GM19351 (cell line): ENCODE measurements around the gene CAMLG.

Experiments
- ATAC-seq: cut with Tn5 transposase; IDR thresholded peaks from one replicate; pipeline ENCODE4 v1.9.1; 2021; ENCODE audit warnings: mild to moderate bottlenecking, moderate library complexity; ENCODE audit not compliant: unreplicated experiment

Gene CAMLG

DNA sequence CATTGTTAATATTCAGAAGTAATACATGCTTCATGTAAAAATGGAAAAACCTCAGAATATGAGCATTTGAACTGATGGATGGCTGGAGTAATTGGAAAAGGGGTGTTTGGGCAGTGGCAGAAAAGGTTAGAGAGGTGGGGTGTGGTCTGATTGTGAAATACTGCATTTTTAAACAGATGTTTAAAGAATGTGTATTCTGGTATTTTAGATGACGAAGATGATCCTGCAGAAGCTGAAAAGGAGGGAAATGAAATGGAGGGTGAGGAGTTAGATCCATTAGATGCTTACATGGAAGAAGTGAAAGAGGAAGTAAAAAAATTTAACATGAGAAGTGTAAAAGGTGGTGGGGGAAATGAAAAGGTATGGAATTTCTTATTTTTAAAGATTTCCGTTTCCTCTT, 39.0 kb downstream of the CAMLG start:
- no peak for ATAC-seq

DNA sequence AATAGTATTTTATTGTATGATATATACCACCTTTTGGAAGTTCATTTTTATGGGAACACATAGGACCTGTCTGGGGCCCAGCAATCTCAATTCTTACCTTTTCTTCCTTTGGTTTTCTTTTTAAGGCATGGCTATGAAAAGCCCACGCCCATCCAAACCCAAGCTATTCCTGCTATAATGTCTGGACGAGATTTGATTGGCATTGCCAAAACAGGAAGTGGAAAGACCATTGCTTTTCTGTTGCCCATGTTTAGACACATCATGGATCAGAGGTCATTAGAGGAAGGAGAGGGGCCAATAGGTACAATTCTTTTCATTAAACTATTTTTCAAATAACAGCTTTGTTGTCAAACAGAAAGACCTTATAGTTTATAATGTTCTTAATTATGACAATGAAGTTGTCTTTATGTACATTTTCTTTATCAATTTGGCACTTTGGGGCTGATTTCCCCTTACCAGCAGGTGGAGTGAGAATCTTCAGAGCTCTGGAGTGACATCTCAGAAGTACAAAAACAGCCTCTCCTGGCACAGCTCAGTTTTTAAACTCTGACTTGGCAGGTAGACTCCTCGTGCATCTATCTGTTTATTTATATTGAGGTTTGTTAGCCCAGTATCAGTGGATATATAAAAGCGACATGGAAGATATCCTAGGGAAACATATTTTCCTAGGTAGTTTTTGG, 46.0 kb downstream of the CAMLG start:
- no peak for ATAC-seq

DNA sequence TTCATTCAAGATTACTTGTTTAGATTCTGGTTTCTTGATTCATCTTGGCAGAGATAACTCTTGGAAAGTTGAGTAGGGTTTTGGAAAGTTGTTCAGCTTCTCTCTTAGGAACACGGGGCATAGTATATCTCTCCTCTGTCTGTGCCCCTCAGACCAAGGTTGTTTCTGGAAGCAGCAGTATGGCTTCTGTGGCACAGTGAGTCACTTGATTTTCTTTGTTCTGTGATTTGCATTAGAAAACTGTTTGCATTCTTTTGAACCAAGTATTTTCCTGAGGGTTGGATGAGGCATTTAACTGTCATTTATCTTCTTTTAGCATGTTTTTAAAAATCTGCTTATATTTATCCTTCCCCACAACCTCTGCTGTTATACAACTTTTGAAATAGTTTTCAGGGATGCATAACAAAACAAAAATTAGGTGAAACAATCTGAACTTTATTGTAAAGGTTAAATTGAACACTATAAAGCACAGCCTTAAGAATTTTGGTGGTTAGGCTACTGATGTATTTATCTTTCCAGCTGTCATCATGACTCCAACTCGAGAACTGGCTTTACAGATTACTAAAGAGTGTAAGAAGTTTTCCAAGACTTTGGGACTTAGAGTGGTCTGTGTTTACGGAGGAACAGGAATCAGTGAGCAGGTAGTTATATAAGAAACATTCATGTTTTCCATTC, 46.7 kb downstream of the CAMLG start:
- ATAC-seq, result no peak

DNA sequence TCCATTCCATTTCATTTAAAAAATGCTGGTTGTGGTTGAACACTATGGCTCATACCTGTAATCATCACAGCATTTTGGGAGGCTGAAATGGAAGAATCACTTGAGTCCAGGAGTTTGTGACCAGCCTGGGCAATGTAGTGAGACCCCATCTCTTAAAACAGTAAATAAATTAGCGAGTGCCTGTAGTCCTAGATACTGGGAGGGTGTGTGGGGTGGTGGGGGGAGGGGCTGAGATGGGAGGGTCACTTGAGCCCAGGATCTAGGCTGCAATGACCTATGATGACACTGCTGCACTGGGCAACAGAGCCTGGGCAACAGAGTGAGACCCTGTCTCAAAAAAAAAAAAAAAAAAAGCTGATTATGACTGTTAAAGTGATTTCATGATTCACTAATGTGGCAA, 49.3 kb downstream of the CAMLG start:
- no peak for ATAC-seq

DNA sequence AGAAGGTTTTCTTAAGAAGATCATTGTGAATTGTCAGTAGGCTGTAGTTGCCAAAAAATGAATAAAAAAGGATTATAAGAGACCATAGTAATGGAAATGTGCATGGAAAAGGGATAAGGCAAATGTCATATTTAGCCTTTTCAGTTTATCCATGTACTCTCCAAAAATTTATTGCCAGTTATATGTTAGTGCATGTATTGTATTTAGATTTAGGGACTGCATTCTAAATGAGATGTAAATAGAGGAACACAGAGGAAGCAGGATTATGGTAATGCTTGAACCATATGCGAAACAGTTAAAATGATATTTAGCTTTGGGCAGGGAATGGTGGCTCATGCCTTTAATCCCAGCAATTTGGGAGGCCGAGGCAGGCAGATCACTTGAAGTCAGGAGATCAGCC, 53.2 kb downstream of the CAMLG start:
- no peak for ATAC-seq

DNA sequence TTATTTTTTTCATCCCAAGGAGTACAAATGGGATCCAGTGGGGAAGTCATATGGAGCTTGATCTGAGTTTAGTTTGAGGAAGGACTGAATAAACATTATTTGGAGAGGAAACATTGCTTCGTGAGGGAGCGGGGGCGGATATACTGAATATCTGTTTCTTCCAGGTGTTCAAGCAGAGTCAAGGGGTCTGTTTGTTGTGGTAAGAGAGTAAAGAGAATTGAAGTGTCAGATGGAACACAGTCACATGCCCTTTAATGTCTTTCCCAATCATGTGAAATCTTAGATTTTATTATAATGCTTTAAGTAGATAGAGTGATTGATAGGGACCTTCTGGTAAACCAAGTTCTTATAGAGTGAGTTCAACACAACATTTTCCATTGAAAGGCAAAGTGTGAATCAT, 53.9 kb downstream of the CAMLG start:
- ATAC-seq, result no peak

DNA sequence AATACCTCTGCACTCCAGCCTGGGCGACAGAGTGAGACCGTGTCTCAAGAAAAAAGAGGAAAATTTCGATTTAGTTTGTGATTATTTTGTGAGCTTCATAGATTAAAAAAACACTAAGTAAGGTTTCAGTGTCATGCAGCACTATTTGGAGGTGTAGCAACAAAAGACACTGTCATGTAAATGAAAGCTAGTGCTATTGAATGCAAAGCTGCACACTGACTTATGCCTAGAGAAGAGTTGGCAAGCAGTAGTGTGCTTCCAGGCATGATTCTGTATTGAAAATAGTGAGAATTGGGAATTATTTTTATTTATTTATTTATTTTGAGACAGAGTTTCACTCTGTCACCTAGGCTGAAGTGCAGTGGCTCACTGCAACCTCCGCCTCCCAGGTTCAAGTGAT, 54.8 kb downstream of the CAMLG start:
- ATAC-seq, result no peak

DNA sequence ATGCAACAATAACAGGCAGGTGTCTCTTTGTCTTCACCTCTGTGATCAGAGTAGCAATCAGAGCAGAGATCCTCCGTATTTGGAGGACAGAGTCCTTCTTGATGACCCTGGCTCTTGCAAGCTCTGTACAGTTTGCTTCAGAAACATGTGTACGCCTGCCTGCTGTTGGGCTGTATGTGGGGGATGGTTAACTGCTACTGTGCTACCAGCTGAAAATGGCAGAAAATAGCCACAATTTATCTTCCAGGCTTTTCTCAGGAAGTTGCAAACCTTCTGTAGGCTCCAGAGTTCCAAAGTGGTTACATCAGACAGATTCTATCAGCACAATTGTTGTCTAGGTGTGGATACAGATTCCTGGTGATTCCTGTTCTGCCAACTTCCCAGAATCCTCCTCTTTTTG, 55.7 kb downstream of the CAMLG start:
- no peak for ATAC-seq

DNA sequence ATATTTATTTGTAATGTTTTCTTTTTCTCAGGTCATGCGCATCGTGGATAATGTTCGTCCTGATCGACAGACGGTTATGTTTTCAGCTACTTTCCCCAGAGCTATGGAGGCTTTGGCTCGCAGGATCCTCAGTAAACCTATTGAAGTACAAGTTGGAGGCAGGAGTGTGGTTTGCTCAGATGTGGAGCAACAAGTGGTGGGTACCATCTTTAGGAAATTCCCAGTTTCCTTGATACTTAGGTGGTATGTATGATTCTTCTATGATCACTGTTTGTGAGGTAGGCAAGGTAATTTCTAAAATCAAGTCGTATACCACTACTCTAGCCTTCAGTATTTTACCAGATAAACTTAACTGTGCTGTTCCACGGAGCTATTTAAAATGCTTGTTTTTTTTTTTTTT, 56.5 kb downstream of the CAMLG start:
- ATAC-seq, result no peak

DNA sequence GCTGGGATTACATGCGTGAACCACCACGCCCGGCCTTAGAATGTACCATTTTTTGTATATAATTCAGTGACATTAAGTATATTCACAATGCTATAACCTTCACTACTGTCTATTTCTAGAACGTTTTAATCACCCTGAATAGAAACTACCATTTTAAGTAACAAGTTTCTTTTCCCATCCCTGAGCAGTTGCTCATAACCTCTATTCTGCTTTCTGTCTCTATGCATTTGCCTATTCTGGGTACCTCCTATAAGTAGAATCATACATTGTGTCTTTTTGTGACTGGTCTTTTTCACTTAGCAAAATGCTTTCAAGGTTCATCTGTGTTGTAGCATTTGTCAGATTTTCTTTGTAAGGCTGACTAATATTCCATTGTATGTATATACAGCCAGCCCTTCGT, 60.1 kb downstream of the CAMLG start:
- ATAC-seq, result no peak
